ENCODE measurements around the gene UBE2D1.

Gene UBE2D1

DNA sequence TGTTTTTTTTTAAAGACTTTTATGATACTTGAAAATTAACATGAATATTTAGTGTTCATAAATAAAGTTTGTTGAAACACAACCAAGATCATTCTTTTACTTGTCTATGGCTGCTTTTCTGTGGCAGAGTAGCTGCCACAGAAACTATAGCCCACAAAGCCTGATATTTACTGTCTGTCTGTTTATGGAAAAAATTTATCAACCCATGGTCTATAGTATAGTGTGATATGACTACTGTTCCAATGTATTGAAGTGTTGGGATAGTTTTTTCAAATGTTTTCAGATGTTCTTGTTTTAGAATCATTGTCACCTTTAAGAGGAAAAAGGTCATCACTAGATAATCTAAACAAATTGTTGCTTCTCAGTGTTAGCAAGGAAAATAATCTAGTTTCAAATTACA is 61.3 kb downstream of the UBE2D1 start:
- Histone ChIP-seq H4K20me1 (ENCODE audit: control insufficient read depth, insufficient read depth, low read depth, low read length) (peaks cover 5% of the 10 kb centered on the region; the same call in 1 of the 2 replicates), H3K9me3 (ENCODE audit: control insufficient read depth, insufficient read depth, low read length) (no peaks in the 10 kb centered on the region), H3K4me2 (ENCODE audit: low read length) (no peak overlapping the region), H3F3A (ENCODE audit: control insufficient read depth, insufficient read depth) (0 out of 2 replicates have a peak, but pooled peaks cover 2% of the 10 kb centered on the region), H3K9me2 (replicated peaks; ENCODE audit: control insufficient read depth, low read length) (no peaks in the 10 kb centered on the region), H3K27ac (ENCODE audit: low read depth, low read length) (no peak overlapping the region), H3K79me2 (ENCODE audit: control insufficient read depth, low read length) (peaks cover 16% of the 10 kb centered on the region), H3K27me3 (ENCODE audit: control insufficient read depth, low read length) (no peaks in the 10 kb centered on the region), H3K36me3 (ENCODE audit: control insufficient read depth, low read length) (peaks cover 73% of the 10 kb centered on the region), H3K4me1 (ENCODE audit: control insufficient read depth, low read length) (no peaks in the 10 kb centered on the region), H3K4me3 (ENCODE audit: low read length) (no peak overlapping the region)
- TF ChIP-seq EZH2phosphoT487 (IDR thresholded peaks at IDR 0.05; ENCODE audit: borderline replicate concordance, low read length): no peak
- TF ChIP-seq, protein P1, sequence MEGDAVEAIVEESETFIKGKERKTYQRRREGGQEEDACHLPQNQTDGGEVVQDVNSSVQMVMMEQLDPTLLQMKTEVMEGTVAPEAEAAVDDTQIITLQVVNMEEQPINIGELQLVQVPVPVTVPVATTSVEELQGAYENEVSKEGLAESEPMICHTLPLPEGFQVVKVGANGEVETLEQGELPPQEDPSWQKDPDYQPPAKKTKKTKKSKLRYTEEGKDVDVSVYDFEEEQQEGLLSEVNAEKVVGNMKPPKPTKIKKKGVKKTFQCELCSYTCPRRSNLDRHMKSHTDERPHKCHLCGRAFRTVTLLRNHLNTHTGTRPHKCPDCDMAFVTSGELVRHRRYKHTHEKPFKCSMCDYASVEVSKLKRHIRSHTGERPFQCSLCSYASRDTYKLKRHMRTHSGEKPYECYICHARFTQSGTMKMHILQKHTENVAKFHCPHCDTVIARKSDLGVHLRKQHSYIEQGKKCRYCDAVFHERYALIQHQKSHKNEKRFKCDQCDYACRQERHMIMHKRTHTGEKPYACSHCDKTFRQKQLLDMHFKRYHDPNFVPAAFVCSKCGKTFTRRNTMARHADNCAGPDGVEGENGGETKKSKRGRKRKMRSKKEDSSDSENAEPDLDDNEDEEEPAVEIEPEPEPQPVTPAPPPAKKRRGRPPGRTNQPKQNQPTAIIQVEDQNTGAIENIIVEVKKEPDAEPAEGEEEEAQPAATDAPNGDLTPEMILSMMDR (IDR thresholded peaks at IDR 0.05; ENCODE audit: low read depth, low read length, poor library complexity, severe bottlenecking): no peak

DNA sequence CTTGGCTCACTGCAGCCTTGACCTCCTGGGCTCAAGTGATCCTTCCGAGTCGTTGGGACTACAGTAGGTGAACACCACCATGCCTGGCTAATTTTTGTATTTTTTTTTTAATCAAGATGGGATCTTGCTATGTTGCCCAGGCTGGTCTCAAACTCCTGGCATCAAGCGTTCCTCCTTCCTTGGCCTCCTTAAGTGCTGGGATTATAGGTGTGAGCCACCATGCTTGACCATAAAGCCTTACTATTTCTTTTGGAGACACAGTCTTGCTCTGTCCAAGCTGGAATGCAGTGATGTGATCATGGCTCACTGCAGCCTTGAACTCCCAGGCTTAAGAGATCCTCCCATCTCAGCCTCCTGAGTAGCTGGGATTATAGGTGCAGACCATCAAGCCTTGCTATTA is 63.0 kb downstream of the UBE2D1 start:
- Histone ChIP-seq H3K79me2 (ENCODE audit: control insufficient read depth, low read length) (no peaks in the 10 kb centered on the region), H3F3A (ENCODE audit: control insufficient read depth, insufficient read depth) (0 out of 2 replicates have a peak, but pooled peaks cover 2% of the 10 kb centered on the region), H3K9me2 (replicated peaks; ENCODE audit: control insufficient read depth, low read length) (no peaks in the 10 kb centered on the region), H3K4me1 (ENCODE audit: control insufficient read depth, low read length) (no peaks in the 10 kb centered on the region), H4K20me1 (ENCODE audit: control insufficient read depth, insufficient read depth, low read depth, low read length) (no peaks in the 10 kb centered on the region; the same call in 1 of the 2 replicates), H3K27me3 (ENCODE audit: control insufficient read depth, low read length) (no peaks in the 10 kb centered on the region), H3K36me3 (ENCODE audit: control insufficient read depth, low read length) (peaks cover 55% of the 10 kb centered on the region), H3K9me3 (ENCODE audit: control insufficient read depth, insufficient read depth, low read length) (no peaks in the 10 kb centered on the region), H3K4me3 (ENCODE audit: low read length) (no peak overlapping the region), H3K4me2 (ENCODE audit: low read length) (no peak overlapping the region), H3K27ac (ENCODE audit: low read depth, low read length) (no peak overlapping the region)
- TF ChIP-seq, protein P1 (IDR thresholded peaks at IDR 0.05; ENCODE audit: low read depth, low read length, poor library complexity, severe bottlenecking): no peak
- TF ChIP-seq EZH2phosphoT487 (IDR thresholded peaks at IDR 0.05; ENCODE audit: borderline replicate concordance, low read length): no peak

DNA sequence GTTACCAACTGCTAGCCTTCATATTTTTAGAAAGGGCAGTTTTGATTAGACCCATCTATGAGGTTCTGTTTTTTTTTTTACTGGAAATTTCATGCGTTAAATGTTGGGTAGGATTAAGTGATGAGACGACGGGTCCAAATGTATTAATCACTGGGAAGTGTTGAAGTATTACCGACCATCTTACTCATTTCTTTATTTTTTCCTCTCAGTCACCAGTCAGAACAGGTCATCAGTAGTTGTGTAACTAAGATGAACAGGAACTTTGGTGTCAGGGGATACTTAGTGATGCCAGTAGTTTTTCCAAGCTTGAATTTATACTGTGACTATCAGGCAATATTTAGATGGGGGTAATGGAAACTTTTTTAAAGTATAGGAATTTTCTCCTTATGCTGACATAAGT is 64.6 kb downstream of the UBE2D1 start:
- Histone ChIP-seq H3K4me1 (ENCODE audit: control insufficient read depth, low read length) (no peaks in the 10 kb centered on the region), H3K27ac (ENCODE audit: low read depth, low read length) (no peak overlapping the region), H3K9me3 (ENCODE audit: control insufficient read depth, insufficient read depth, low read length) (no peaks in the 10 kb centered on the region), H3K4me3 (ENCODE audit: low read length) (no peak overlapping the region), H3K27me3 (ENCODE audit: control insufficient read depth, low read length) (no peaks in the 10 kb centered on the region), H3K36me3 (ENCODE audit: control insufficient read depth, low read length) (peaks cover 41% of the 10 kb centered on the region), H3K9me2 (replicated peaks; ENCODE audit: control insufficient read depth, low read length) (no peaks in the 10 kb centered on the region), H4K20me1 (ENCODE audit: control insufficient read depth, insufficient read depth, low read depth, low read length) (no peaks in the 10 kb centered on the region; the same call in 1 of the 2 replicates), H3F3A (ENCODE audit: control insufficient read depth, insufficient read depth) (no peaks in the 10 kb centered on the region), H3K79me2 (ENCODE audit: control insufficient read depth, low read length) (no peaks in the 10 kb centered on the region), H3K4me2 (ENCODE audit: low read length) (no peak overlapping the region)
- TF ChIP-seq EZH2phosphoT487 (IDR thresholded peaks at IDR 0.05; ENCODE audit: borderline replicate concordance, low read length): no peak
- TF ChIP-seq, protein P1 (IDR thresholded peaks at IDR 0.05; ENCODE audit: low read depth, low read length, poor library complexity, severe bottlenecking): no peak
